ENCODE data around the gene CALCA.

CALCA gene

GRCh38 chr11:14942745-14943144 is 29.4 kb downstream of the CALCA start:
- DNase-seq, result no peak

GRCh38 chr11:14938936-14939335 is 33.2 kb downstream of the CALCA start:
- no peak for DNase-seq

GRCh38 chr11:14934641-14935351 is 37.4 kb downstream of the CALCA start:
- DNase-seq, result no peak

- DNase-seq, result no peak
Measured at GRCh38 chr11:14932447-14932846, 39.7 kb downstream of the CALCA start.

- no peak for DNase-seq
Measured at GRCh38 chr11:14930369-14930768, 41.8 kb downstream of the CALCA start.

- no peak for DNase-seq
Measured at GRCh38 chr11:14927146-14927545, 45.0 kb downstream of the CALCA start.

- no peak for DNase-seq
Measured at GRCh38 chr11:14924318-14924717, 47.8 kb downstream of the CALCA start.

Data from NCI-H2081 treated with DMSO at 0.1 percent for 48 hours (cell line).